HepG2 (cell line): ENCODE results near the gene CHPF. TPM values are rescaled to one million over a fixed set of nuclear protein-coding genes. Genes with fewer than 3 reads are reported as not detected.

Source experiments
- ATAC-seq: fragments of 200-7000 bp; cut with Tn5 transposase; 3 replicates; pipeline ENCODE4 v1.9.1; 2020; ENCODE audit warnings: mild to moderate bottlenecking, moderate library complexity
- BruUV-seq: library from RNA; stranded (reverse); fragments of 400-500 nt; replicated peaks from 2 replicates; lab custom pipeline; 2021; lab: Mats Ljungman, UMichigan
- CTCF ChIA-PET: fragments of 300-600 bp; formaldehyde crosslinking; extraction: SDS; loops from one replicate; lab custom pipeline; 2021; ENCODE audit warnings: low total read pairs, inconsistent platforms, low intra/inter-chr PET ratio; lab: Yijun Ruan, JAX
- POLR2A ChIA-PET: fragments of 350-600 bp; sonication (Branson Sonifier 250); formaldehyde crosslinking; loops from one replicate; lab custom pipeline; 2020; ENCODE audit warnings: antibody characterized with exemption, inconsistent platforms; lab: Yijun Ruan, JAX
- DNase-seq: peaks from one replicate; pipeline ENCODE4 v3.0.0-alpha.2; 2015; ENCODE audit warnings: low spot score
- FAIRE-seq: peaks from 3 replicates; lab custom pipeline; 2011; peaks lifted over from hg19 to GRCh38; lab: Jason Lieb, UNC
- H2AFZ ChIP-seq: one replicate; pipeline ENCODE4 v1.6.1; 2011; ENCODE audit warnings: low read length, inconsistent platforms
- H3K27ac ChIP-seq: fragments of 300-600 bp; 3 replicates; pipeline ENCODE4 v1.8.0; 2011; ENCODE audit warnings: mixed run types, mild to moderate bottlenecking, mixed read lengths, low read length, inconsistent platforms; ENCODE audit not compliant: insufficient read depth; ENCODE audit errors: extremely low read length
- H3K27me3 ChIP-seq, 2 experiments: fragments of 200-600 bp in 1 of 2; 2 replicates in 1 of 2; 3 replicates in 1 of 2; pipeline versions ENCODE4 v1.6.0 to v1.8.0; 2011; ENCODE audit warnings: low read length in 2 of 2, mild to moderate bottlenecking in 2 of 2, moderate library complexity in 2 of 2, inconsistent platforms in 1 of 2; ENCODE audit not compliant: insufficient read depth in 2 of 2, control insufficient read depth in 1 of 2
- H3K36me3 ChIP-seq, 2 experiments: fragments of 200-600 bp in 1 of 2; replicated peaks in 1 of 2; 2 replicates in 1 of 2; 3 replicates in 1 of 2; pipeline versions ENCODE4 v1.5.1 to v1.8.0; 2011; ENCODE audit warnings: low read length in 2 of 2, inconsistent platforms in 1 of 2; ENCODE audit not compliant: insufficient read depth in 2 of 2, control insufficient read depth in 1 of 2
- H3K4me1 ChIP-seq: 2 replicates; pipeline ENCODE4 v1.5.1; 2012; ENCODE audit warnings: low read length, inconsistent platforms; ENCODE audit not compliant: insufficient read depth
- H3K4me2 ChIP-seq: 2 replicates; pipeline ENCODE4 v1.6.0; 2011; ENCODE audit warnings: low read depth, low read length, inconsistent platforms
- H3K4me3 ChIP-seq, 3 experiments: fragments of 200-600 bp in 1 of 3; sonication (generic), shearing (Covaris generic) in 1 of 3; replicated peaks in 1 of 3; 2 replicates each; pipeline ENCODE4 v1.5.1; 2011 to 2016; ENCODE audit warnings: low read length in 3 of 3, inconsistent platforms in 2 of 3, low read depth in 2 of 3, mild to moderate bottlenecking in 2 of 3, control low read depth in 1 of 3, mixed read lengths in 1 of 3; ENCODE audit not compliant: insufficient read depth in 1 of 3
- H3K79me2 ChIP-seq: one replicate; pipeline ENCODE4 v1.6.1; 2011; ENCODE audit warnings: low read length, inconsistent platforms; ENCODE audit not compliant: insufficient read depth
- H3K9ac ChIP-seq: 2 replicates; pipeline ENCODE4 v1.6.0; 2011; ENCODE audit warnings: mild to moderate bottlenecking, low read depth, low read length, inconsistent platforms; ENCODE audit not compliant: insufficient read depth
- H3K9me3 ChIP-seq: 2 replicates; pipeline ENCODE4 v1.5.1; 2012; ENCODE audit warnings: mild to moderate bottlenecking, low read length
- H4K20me1 ChIP-seq: 2 replicates; pipeline ENCODE4 v1.6.0; 2011; ENCODE audit warnings: inconsistent platforms, mild to moderate bottlenecking, low read length, moderate library complexity; ENCODE audit not compliant: insufficient read depth
- ATF1 ChIP-seq: IDR thresholded peaks from 2 replicates; pipeline ENCODE4 v1.6.1; 2016; ENCODE audit warnings: mild to moderate bottlenecking, control low read depth
- ATF7 ChIP-seq, 2 experiments: fragments of 450-650 bp in 1 of 2; sonication (generic) in 1 of 2; formaldehyde crosslinking in 1 of 2; IDR thresholded peaks; 2 replicates each; pipeline versions ENCODE4 v1.4.0 to v1.6.1; 2016 to 2020; ENCODE audit warnings: antibody characterized with exemption in 1 of 2, mild to moderate bottlenecking in 1 of 2, missing genetic modification reagents in 1 of 2
- BORCS8-MEF2B ChIP-seq: sonication (generic); formaldehyde crosslinking; IDR thresholded peaks from 2 replicates; pipeline ENCODE4 v1.8.0; 2022; ENCODE audit warnings: mild to moderate bottlenecking, missing genetic modification reagents
- DNMT3B ChIP-seq: conservative IDR thresholded peaks from 2 replicates; pipeline ENCODE4 v1.6.1; 2016; ENCODE audit warnings: missing biosample characterization, control low read depth
- HNF4A ChIP-seq: sonication (generic); formaldehyde crosslinking; IDR thresholded peaks from 2 replicates; pipeline ENCODE4 v1.4.0; 2020; ENCODE audit warnings: missing genetic modification reagents
- KDM5B ChIP-seq: sonication (generic); formaldehyde crosslinking; IDR thresholded peaks from 2 replicates; pipeline ENCODE4 v1.4.0; 2020; ENCODE audit warnings: missing genetic modification reagents, mild to moderate bottlenecking, borderline replicate concordance
- PHF21A ChIP-seq: sonication (generic); formaldehyde crosslinking; IDR thresholded peaks from 2 replicates; pipeline ENCODE4 v1.5.0; 2020; ENCODE audit warnings: mild to moderate bottlenecking, missing genetic modification reagents
- POGZ ChIP-seq: sonication (generic); formaldehyde crosslinking; IDR thresholded peaks from 2 replicates; pipeline ENCODE4 v1.4.0; 2020; ENCODE audit warnings: mild to moderate bottlenecking, missing genetic modification reagents
- POLR2AphosphoS5 ChIP-seq: IDR thresholded peaks from 2 replicates; pipeline ENCODE4 v1.6.1; 2012; ENCODE audit warnings: low read depth, low read length
- POLR2G ChIP-seq: fragments of 200-400 bp; formaldehyde crosslinking; IDR thresholded peaks from 2 replicates; pipeline ENCODE4 v1.6.1; 2018; ENCODE audit warnings: mild to moderate bottlenecking, low read depth, low read length, moderate library complexity
- RBM22 ChIP-seq: fragments of 200-400 bp; formaldehyde crosslinking; optimal IDR thresholded peaks from 2 replicates; pipeline ENCODE3; 2017; ENCODE audit warnings: mild to moderate bottlenecking, low read length, moderate library complexity
- ZC3H13 ChIP-seq: sonication (generic); formaldehyde crosslinking; IDR thresholded peaks from 2 replicates; pipeline ENCODE4 v1.8.1; 2023; ENCODE audit warnings: mild to moderate bottlenecking, missing genetic modification reagents, moderate library complexity
- ZNF296 ChIP-seq: sonication (generic); formaldehyde crosslinking; conservative IDR thresholded peaks from 2 replicates; pipeline ENCODE4 v1.5.0; 2020; ENCODE audit warnings: mild to moderate bottlenecking, missing genetic modification reagents
- ZNF343 ChIP-seq: sonication (generic); formaldehyde crosslinking; IDR thresholded peaks from 2 replicates; pipeline ENCODE4 v1.4.0; 2020; ENCODE audit warnings: mild to moderate bottlenecking, missing genetic modification reagents
- ZNF468 ChIP-seq: sonication (generic); formaldehyde crosslinking; IDR thresholded peaks from 2 replicates; pipeline ENCODE4 v1.8.0; 2022; ENCODE audit warnings: mild to moderate bottlenecking, moderate library complexity, missing genetic modification reagents
- ZNF577 ChIP-seq: sonication (generic); formaldehyde crosslinking; IDR thresholded peaks from 2 replicates; pipeline ENCODE4 v1.4.0; 2020; ENCODE audit warnings: mild to moderate bottlenecking, low read depth, missing genetic modification reagents, borderline replicate concordance
- ZNF772 ChIP-seq: sonication (generic); formaldehyde crosslinking; IDR thresholded peaks from 2 replicates; pipeline ENCODE4 v1.5.0; 2020; ENCODE audit warnings: mild to moderate bottlenecking, missing genetic modification reagents
- ZNF879 ChIP-seq: sonication (generic); formaldehyde crosslinking; IDR thresholded peaks from 2 replicates; pipeline ENCODE4 v1.8.1; 2023; ENCODE audit warnings: missing genetic modification reagents
- ZNF883 ChIP-seq: sonication (generic); formaldehyde crosslinking; IDR thresholded peaks from 2 replicates; pipeline ENCODE4 v1.5.1; 2020; ENCODE audit warnings: mild to moderate bottlenecking, missing genetic modification reagents; ENCODE audit errors: not compliant biosample characterization
- WGBS: methylation state at CpG from one replicate; pipeline ENCODE4 v1.1.6; 2017; ENCODE audit warnings: low lambda C conversion rate; 5-methylcytosine and 5-hydroxymethylcytosine counted together
- in situ Hi-C: cut with HindIII; loops from 2 replicates; pipeline ENCODE4 v1.10.0; 2017; ENCODE audit warnings: low pct_unique_long_range_greater_than_20kb; ENCODE audit not compliant: extremely low pct_ligation_motif_present
- intact Hi-C: fragments of 100-400 bp; cut with micrococcal nuclease; formaldehyde crosslinking; loops from one replicate; pipeline ENCODE4 v1.10.0; 2022; ENCODE audit not compliant: unreplicated experiment
- polyA plus RNA-seq, 8 experiments: library from polyadenylated mRNA; depleted of rRNA in 3 of 8; stranded (reverse) in 7 of 8; unstranded in 1 of 8; fragments of >200 nt; fragmentation: Illumina TruSeq in 4 of 8; extraction: Trizol in 4 of 8; gene quantifications; 2 replicates each; pipeline versions ENCODE4 v1.2.1 to v1.2.3, GENCODE V29; 2011 to 2016; ENCODE audit warnings: low read depth in 4 of 8, missing spikeins in 1 of 8, mixed read lengths in 1 of 8; ENCODE audit not compliant: insufficient read depth in 1 of 8
- total RNA-seq, 5 experiments: library from RNA; depleted of rRNA; stranded (reverse); fragments of >200 nt; fragmentation: Illumina TruSeq; extraction: Trizol; gene quantifications; 2 replicates each; pipeline ENCODE4 v1.2.3, GENCODE V29; 2016; ENCODE audit warnings: low read depth in 1 of 5
- TF ChIP-seq, protein P1 (sequence below): sonication (generic); formaldehyde crosslinking; IDR thresholded peaks from 2 replicates; pipeline ENCODE4 v1.5.1; 2020; ENCODE audit warnings: mild to moderate bottlenecking, missing genetic modification reagents, moderate library complexity

Gene CHPF
- total and polyA plus RNA-seq, 2 of the 13 experiments (the other 11 are each of a cell fraction or from before 2014, with no cell fraction given) = 79.6 to 111 TPM

DNA sequence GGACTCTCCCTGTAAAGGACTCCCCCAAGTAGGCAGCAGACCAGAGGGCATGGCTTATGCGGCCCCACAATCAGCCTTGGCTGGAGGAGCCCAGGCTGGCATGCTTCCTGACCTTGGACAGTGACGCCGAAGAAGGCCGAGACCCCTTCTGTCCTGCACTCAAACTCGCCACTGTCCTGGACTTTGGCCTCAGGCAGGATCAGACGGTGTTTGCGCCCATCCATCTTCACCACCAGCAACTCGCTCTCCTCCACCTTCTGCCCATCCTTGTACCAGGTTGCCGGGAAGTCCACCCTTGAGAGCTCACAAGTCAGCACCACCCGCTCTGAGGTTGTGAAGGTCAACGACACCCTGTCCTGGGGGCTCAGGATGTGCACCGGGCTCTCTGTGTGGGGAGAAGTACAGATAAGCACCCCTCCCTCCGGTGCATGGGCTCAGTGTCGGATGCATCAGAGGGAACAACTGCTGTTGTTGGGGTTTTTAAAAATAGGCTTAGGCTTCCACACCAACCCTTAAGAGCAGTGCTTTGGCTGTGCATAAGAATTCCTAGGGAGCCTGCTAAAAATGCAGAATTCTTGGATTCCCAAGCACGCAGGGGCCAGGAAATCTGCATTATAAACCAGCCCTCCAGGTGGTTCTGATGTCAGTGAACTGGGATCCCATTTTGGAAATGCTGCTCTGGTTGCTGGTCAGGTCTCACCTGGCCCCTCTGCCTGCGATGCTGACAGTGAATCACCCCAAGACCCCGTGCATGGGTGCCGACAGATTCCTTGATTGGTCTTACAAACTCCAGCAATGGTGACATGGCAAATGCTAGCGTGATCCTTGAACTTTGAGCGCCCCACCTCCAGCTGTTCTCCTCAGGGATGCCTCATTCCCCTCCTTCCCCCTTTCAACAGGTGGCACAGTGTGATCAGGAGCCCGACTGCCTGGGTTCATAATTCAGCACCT is 21.8 kb upstream of the CHPF start:
- ChIA-PET CTCF (interaction anchor here (1.3 kb wide), 1 partner anchor 24 kb away, joined by 4 read pairs; no protein-coding TSS in a partner anchor), POLR2A (interaction anchor here (1.2 to 2.6 kb wide), 4 partner anchors 12 to 22 kb away, joined by 3 to 9 read pairs (median 4); partner anchors contain the start of genes CHPF and TMEM198)
- peaks cover 15% of the 10 kb centered on the region for H3K79me2 ChIP-seq
- H3K36me3 ChIP-seq = peaks cover 20 to 50% of the 10 kb centered on the region in 2 experiments
- intact Hi-C loops (no loop called here), in situ Hi-C loops (no loop called here)
- H3K9ac ChIP-seq = no peak overlapping the region
- ATAC-seq (no peak), DNase-seq (no peak), FAIRE-seq (no peak)
- H3K9me3 ChIP-seq = no peaks in the 10 kb centered on the region
- no peaks in the 10 kb centered on the region for H3K27me3 ChIP-seq
- WGBS = 92% methylated on average over 18 of the region's 21 CpGs
- H3K4me2 ChIP-seq = no peak overlapping the region
- H3K4me1 ChIP-seq = peaks cover 58% of the 10 kb centered on the region
- no peak overlapping the region for H3K27ac ChIP-seq
- no peaks in the 10 kb centered on the region for H4K20me1 ChIP-seq
- no peak overlapping the region for H2AFZ ChIP-seq
- no TSS peak for BruUV-seq
- no peak overlapping the region for H3K4me3 ChIP-seq
- TF ChIP-seq KDM5B (CRISPR knock-in tag) (0 out of 2 replicates have a peak, but pooled peaks have one; percentile 28), HNF4A (CRISPR knock-in tag) (peak; percentile 56), ZC3H13 (CRISPR knock-in tag) (peak; percentile 23; the same call in 1 of the 2 replicates), ZNF468 (0 out of 2 replicates have a peak, but pooled peaks have one; percentile 25), DNMT3B (CRISPR knock-in tag) (no peak), POGZ (no peak), ZNF343 (CRISPR knock-in tag) (no peak), ZNF296 (0 out of 2 replicates have a peak, but pooled peaks have one; percentile 27), ZNF879 (0 out of 2 replicates have a peak, but pooled peaks have one; percentile 55), ATF7 (IDR thresholded peaks at IDR 0.05) (no peak), ATF7 (CRISPR knock-in tag; IDR thresholded peaks at IDR 0.05) (0 out of 2 replicates have a peak, but pooled peaks have one; percentile 28), POLR2AphosphoS5 (peak; percentile 38), PHF21A (CRISPR knock-in tag) (no peak), RBM22 (peak; percentile 20), BORCS8-MEF2B (peak; percentile 19; the same call in 1 of the 2 replicates), ZNF883 (CRISPR knock-in tag) (peak; percentile 29), POLR2G (peak; percentile 65), ATF1 (CRISPR knock-in tag) (no peak), ZNF772 (CRISPR knock-in tag) (no peak), ZNF577 (CRISPR knock-in tag) (no peak)
- TF ChIP-seq, protein P1, sequence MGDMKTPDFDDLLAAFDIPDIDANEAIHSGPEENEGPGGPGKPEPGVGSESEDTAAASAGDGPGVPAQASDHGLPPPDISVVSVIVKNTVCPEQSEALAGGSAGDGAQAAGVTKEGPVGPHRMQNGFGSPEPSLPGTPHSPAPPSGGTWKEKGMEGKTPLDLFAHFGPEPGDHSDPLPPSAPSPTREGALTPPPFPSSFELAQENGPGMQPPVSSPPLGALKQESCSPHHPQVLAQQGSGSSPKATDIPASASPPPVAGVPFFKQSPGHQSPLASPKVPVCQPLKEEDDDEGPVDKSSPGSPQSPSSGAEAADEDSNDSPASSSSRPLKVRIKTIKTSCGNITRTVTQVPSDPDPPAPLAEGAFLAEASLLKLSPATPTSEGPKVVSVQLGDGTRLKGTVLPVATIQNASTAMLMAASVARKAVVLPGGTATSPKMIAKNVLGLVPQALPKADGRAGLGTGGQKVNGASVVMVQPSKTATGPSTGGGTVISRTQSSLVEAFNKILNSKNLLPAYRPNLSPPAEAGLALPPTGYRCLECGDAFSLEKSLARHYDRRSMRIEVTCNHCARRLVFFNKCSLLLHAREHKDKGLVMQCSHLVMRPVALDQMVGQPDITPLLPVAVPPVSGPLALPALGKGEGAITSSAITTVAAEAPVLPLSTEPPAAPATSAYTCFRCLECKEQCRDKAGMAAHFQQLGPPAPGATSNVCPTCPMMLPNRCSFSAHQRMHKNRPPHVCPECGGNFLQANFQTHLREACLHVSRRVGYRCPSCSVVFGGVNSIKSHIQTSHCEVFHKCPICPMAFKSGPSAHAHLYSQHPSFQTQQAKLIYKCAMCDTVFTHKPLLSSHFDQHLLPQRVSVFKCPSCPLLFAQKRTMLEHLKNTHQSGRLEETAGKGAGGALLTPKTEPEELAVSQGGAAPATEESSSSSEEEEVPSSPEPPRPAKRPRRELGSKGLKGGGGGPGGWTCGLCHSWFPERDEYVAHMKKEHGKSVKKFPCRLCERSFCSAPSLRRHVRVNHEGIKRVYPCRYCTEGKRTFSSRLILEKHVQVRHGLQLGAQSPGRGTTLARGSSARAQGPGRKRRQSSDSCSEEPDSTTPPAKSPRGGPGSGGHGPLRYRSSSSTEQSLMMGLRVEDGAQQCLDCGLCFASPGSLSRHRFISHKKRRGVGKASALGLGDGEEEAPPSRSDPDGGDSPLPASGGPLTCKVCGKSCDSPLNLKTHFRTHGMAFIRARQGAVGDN (CRISPR knock-in tag) = peak; percentile 41; the same call in 1 of the 2 replicates
